Neural cell (in vitro differentiated cells): ENCODE data around the gene SKIC3.

Source experiments
- EP300 ChIP-seq: fragments of 450-650 bp; conservative IDR thresholded peaks from 2 replicates; pipeline ENCODE4 v1.6.1; 2014; ENCODE audit warnings: antibody characterized with exemption, mild to moderate bottlenecking, moderate library complexity; ENCODE audit not compliant: poor library complexity, severe bottlenecking
- EZH2 ChIP-seq: fragments of 200-600, 300-800 bp; shearing (Covaris generic), sonication (generic); IDR thresholded peaks from 2 replicates; pipeline ENCODE4 v1.6.1; 2014; ENCODE audit warnings: antibody characterized with exemption, low read length, borderline replicate concordance, mild to moderate bottlenecking; ENCODE audit not compliant: insufficient read depth, poor library complexity, severe bottlenecking
- MXI1 ChIP-seq: fragments of 450-650 bp; conservative IDR thresholded peaks from 2 replicates; pipeline ENCODE4 v1.6.1; 2014; ENCODE audit warnings: antibody characterized with exemption, mild to moderate bottlenecking; ENCODE audit not compliant: poor library complexity, severe bottlenecking
- POLR2AphosphoS5 ChIP-seq: IDR thresholded peaks from 2 replicates; pipeline ENCODE4 v1.6.1; 2012
- RAD21 ChIP-seq: fragments of 450-650 bp; conservative IDR thresholded peaks from 2 replicates; pipeline ENCODE4 v1.6.1; 2014; ENCODE audit warnings: antibody characterized with exemption, mild to moderate bottlenecking, moderate library complexity
- REST ChIP-seq: IDR thresholded peaks from 2 replicates; pipeline ENCODE4 v1.6.1; 2012; ENCODE audit warnings: borderline replicate concordance
- SMC3 ChIP-seq: fragments of 450-650 bp; conservative IDR thresholded peaks from 2 replicates; pipeline ENCODE4 v1.6.1; 2014; ENCODE audit warnings: antibody characterized with exemption, mild to moderate bottlenecking, moderate library complexity; ENCODE audit not compliant: poor library complexity
- TAF1 ChIP-seq: IDR thresholded peaks from 2 replicates; pipeline ENCODE4 v1.6.1; 2012; ENCODE audit warnings: low read depth
- TF ChIP-seq, protein P1 (sequence below): fragments of 450-650 bp; IDR thresholded peaks from 2 replicates; pipeline ENCODE4 v1.5.1; 2014; ENCODE audit warnings: antibody characterized with exemption, mild to moderate bottlenecking, moderate library complexity; ENCODE audit not compliant: poor library complexity, severe bottlenecking

- TF ChIP-seq, protein P1, sequence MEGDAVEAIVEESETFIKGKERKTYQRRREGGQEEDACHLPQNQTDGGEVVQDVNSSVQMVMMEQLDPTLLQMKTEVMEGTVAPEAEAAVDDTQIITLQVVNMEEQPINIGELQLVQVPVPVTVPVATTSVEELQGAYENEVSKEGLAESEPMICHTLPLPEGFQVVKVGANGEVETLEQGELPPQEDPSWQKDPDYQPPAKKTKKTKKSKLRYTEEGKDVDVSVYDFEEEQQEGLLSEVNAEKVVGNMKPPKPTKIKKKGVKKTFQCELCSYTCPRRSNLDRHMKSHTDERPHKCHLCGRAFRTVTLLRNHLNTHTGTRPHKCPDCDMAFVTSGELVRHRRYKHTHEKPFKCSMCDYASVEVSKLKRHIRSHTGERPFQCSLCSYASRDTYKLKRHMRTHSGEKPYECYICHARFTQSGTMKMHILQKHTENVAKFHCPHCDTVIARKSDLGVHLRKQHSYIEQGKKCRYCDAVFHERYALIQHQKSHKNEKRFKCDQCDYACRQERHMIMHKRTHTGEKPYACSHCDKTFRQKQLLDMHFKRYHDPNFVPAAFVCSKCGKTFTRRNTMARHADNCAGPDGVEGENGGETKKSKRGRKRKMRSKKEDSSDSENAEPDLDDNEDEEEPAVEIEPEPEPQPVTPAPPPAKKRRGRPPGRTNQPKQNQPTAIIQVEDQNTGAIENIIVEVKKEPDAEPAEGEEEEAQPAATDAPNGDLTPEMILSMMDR = no peak
- TF ChIP-seq EZH2 (no peak), REST (no peak), MXI1 (no peak), POLR2AphosphoS5 (no peak), EP300 (no peak), RAD21 (no peak), TAF1 (no peak), SMC3 (no peak)
These were observed 8.6 kb upstream of the SKIC3 start for GRCh38 chr5:95563367-95563766.
